ENCODE data around the gene PRG3. TPM values are rescaled to one million over a fixed set of nuclear protein-coding genes. Genes with fewer than 3 reads are reported as not detected.

PRG3 gene
- total and polyA plus RNA-seq, 8 donors = not detected

DNA sequence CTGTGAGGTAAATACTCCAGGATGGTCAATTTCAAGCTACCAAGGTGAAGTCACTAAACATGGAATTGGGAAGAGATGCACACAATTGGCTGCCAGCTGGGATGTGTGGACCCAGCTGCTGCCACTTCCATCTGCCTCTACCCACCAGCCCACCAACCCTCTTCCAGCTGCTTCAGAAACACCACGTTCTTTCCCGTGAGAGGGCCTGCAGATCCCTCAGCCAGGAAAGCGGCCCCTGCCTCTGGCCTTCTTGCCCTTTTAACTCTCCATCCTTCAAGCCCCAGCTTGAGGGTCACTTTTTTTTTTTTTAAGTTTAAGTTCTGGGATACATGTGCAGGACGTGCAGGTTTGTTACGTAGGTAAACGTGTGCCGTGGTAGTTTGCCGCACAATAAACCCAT, 20.0 kb downstream of the PRG3 start:
- H3K9me3 ChIP-seq = no peaks in the 10 kb centered on the region

DNA sequence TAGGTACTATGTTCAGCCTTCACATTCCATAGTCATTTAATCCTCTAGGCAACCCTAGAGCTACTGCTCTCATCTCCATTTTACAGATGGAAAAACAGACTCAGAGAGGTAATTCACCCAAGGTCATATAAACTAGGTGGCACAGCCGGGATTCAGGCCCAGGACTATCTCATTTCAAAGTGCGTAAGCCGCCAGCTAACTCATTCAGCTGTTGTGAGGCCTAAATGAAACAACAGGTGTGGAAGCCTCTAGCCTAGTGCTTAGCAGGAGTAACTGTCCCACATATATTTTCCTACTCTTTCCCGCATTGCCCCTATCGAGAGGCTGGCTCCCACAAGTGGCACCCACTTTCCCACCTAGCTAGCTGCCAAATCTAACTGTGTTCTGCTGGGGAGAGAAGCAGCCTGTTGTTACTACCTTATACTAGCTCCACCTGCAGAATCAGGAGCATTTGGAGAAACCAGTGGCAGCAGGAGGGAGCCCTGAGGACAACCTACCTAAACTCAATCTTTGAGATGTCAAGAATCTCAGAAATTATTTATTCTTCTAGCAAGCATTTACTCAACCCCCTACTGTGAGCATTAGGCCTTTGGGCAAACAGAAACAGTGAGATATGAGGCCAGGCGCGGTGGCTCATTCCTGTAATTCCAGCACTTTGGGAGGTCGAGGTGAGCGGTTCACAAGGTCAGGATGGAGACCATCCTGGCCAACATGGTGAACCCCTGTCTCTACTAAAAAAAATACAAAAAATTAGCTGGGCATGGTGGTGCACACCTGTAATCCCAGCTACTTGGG, 20.9 kb downstream of the PRG3 start:
- 39 to 70% (median 65%) methylated on average over 9 of the region's 9 CpGs for WGBS, 5 donors
- Histone ChIP-seq H3K4me1 (peaks cover 0 to 14% (median 5%) of the 10 kb centered on the region in 4 donors), H3K27me3 (no peaks in the 10 kb centered on the region), H3K36me3 (no peaks in the 10 kb centered on the region), H3K4me3 (no peak overlapping the region), H3K9me3 (no peaks in the 10 kb centered on the region), H3K27ac (no peak overlapping the region)
- TF ChIP-seq POLR2A (IDR thresholded peaks at IDR 0.05) (no peak), POLR2AphosphoS5 (IDR thresholded peaks at IDR 0.05) (no peak), EP300 (IDR thresholded peaks at IDR 0.05) (no peak)
- TF ChIP-seq, protein P1, sequence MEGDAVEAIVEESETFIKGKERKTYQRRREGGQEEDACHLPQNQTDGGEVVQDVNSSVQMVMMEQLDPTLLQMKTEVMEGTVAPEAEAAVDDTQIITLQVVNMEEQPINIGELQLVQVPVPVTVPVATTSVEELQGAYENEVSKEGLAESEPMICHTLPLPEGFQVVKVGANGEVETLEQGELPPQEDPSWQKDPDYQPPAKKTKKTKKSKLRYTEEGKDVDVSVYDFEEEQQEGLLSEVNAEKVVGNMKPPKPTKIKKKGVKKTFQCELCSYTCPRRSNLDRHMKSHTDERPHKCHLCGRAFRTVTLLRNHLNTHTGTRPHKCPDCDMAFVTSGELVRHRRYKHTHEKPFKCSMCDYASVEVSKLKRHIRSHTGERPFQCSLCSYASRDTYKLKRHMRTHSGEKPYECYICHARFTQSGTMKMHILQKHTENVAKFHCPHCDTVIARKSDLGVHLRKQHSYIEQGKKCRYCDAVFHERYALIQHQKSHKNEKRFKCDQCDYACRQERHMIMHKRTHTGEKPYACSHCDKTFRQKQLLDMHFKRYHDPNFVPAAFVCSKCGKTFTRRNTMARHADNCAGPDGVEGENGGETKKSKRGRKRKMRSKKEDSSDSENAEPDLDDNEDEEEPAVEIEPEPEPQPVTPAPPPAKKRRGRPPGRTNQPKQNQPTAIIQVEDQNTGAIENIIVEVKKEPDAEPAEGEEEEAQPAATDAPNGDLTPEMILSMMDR (IDR thresholded peaks at IDR 0.05) = no peak
- no peak for DNase-seq
- intact Hi-C loops (cut with DNase I; ENCODE audit: low total_unique reads) = no loop called here

More for the DNA sequence above, 20.0 kb downstream of the PRG3 start:
- no peak for TF ChIP-seq EP300 (IDR thresholded peaks at IDR 0.05)
- TF ChIP-seq, protein P1 (IDR thresholded peaks at IDR 0.05) = no peak
- no peak for TF ChIP-seq POLR2AphosphoS5 (IDR thresholded peaks at IDR 0.05)
- TF ChIP-seq POLR2A (IDR thresholded peaks at IDR 0.05) = no peak
- Histone ChIP-seq H3K27ac (no peak overlapping the region), H3K4me3 (no peak overlapping the region), H3K27me3 (no peaks in the 10 kb centered on the region), H3K36me3 (no peaks in the 10 kb centered on the region), H3K4me1 (peaks cover 0 to 14% (median 5%) of the 10 kb centered on the region in 4 donors)
- DNase-seq = no peak
- intact Hi-C loops (cut with DNase I; ENCODE audit: low total_unique reads) = no loop called here
- 89 to 98% (median 92%) methylated on average over 8 of the region's 8 CpGs for WGBS, 5 donors

- intact Hi-C loops (cut with DNase I; ENCODE audit: low total_unique reads) = no loop called here
- Histone ChIP-seq H3K27ac (no peak overlapping the region), H3K36me3 (no peaks in the 10 kb centered on the region), H3K4me1 (peaks cover 0 to 14% (median 5%) of the 10 kb centered on the region in 4 donors), H3K4me3 (no peak overlapping the region), H3K9me3 (no peaks in the 10 kb centered on the region), H3K27me3 (no peaks in the 10 kb centered on the region)
- 75 to 90% (median 80%) methylated on average over 2 to 5 of the region's 5 CpGs for WGBS, 5 donors
- no peak for TF ChIP-seq EP300 (IDR thresholded peaks at IDR 0.05)
- no peak for TF ChIP-seq POLR2A (IDR thresholded peaks at IDR 0.05)
- TF ChIP-seq, protein P1 (IDR thresholded peaks at IDR 0.05) = no peak
- no peak for TF ChIP-seq POLR2AphosphoS5 (IDR thresholded peaks at IDR 0.05)
- DNase-seq = no peak
Measured at GRCh38 chr11:57359396-57359795, 21.6 kb downstream of the PRG3 start.

- TF ChIP-seq, protein P1 (IDR thresholded peaks at IDR 0.05) = no peak
- no peak for TF ChIP-seq POLR2A (IDR thresholded peaks at IDR 0.05)
- no peak for TF ChIP-seq EP300 (IDR thresholded peaks at IDR 0.05)
- no peak for TF ChIP-seq POLR2AphosphoS5 (IDR thresholded peaks at IDR 0.05)
- no peak overlapping the region for H3K27ac ChIP-seq
- peaks cover 0 to 14% (median 5%) of the 10 kb centered on the region in 4 donors for H3K4me1 ChIP-seq
- intact Hi-C loops (cut with DNase I; ENCODE audit: low total_unique reads) = no loop called here
- WGBS, 5 donors = 71 to 81% (median 76%) methylated on average over 9 of the region's 9 CpGs
- H3K36me3 ChIP-seq = no peaks in the 10 kb centered on the region
- no peaks in the 10 kb centered on the region for H3K27me3 ChIP-seq
- H3K9me3 ChIP-seq = no peaks in the 10 kb centered on the region
- no peak overlapping the region for H3K4me3 ChIP-seq
- no peak for DNase-seq
Measured at GRCh38 chr11:57358991-57359390, 22.0 kb downstream of the PRG3 start.

All from stomach (tissue), 9 donors.